Heart left ventricle (tissue), 16 donors: ENCODE data around the gene KCNK2. TPM values are rescaled to one million over a fixed set of nuclear protein-coding genes. Genes with fewer than 3 reads are reported as not detected.

Source experiments
- ATAC-seq, 4 donors: fragments of 200-7000 bp; cut with Tn5 transposase; one replicate each; pipeline ENCODE4 v1.9.1; 2020 to 2022; ENCODE audit warnings: moderate library complexity in 4 of 4, mild to moderate bottlenecking in 3 of 4, moderate number of reproducible peaks in 1 of 4
- DNase-seq, 5 donors: peaks; one replicate each; pipeline ENCODE4 v3.0.0-alpha.2; 2020
- H3K27ac ChIP-seq, 12 donors: fragments of 200-600 bp; sonication (generic) in 4 of 12; one replicate each; pipeline versions ENCODE4 v1.5.0 to v1.8.0; 2016 to 2022; ENCODE audit warnings: mild to moderate bottlenecking in 2 of 12
- H3K27me3 ChIP-seq, 9 donors: fragments of 200-600 bp; sonication (generic) in 2 of 9; one replicate each; pipeline versions ENCODE4 v1.5.1 to v1.8.0; 2016 to 2022; ENCODE audit warnings: mild to moderate bottlenecking in 3 of 9
- H3K36me3 ChIP-seq, 9 donors: fragments of 200-600 bp; sonication (generic) in 2 of 9; one replicate each; pipeline versions ENCODE4 v1.5.0 to v1.8.0; 2018 to 2022; ENCODE audit warnings: mild to moderate bottlenecking in 2 of 9
- H3K4me1 ChIP-seq, 12 donors: fragments of 200-600 bp; sonication (generic) in 4 of 12; one replicate each; pipeline versions ENCODE4 v1.5.0 to v1.8.0; 2016 to 2022; ENCODE audit warnings: mild to moderate bottlenecking in 3 of 12
- H3K4me3 ChIP-seq, 12 donors: fragments of 200-600 bp; sonication (generic) in 4 of 12; one replicate each; pipeline versions ENCODE4 v1.5.0 to v1.8.0; 2017 to 2022; ENCODE audit warnings: mild to moderate bottlenecking in 9 of 12, moderate library complexity in 4 of 12
- H3K9me3 ChIP-seq, 12 donors: fragments of 200-600 bp; sonication (generic) in 4 of 12; one replicate each; pipeline versions ENCODE4 v1.5.0 to v1.8.0; 2016 to 2022; ENCODE audit warnings: mild to moderate bottlenecking in 1 of 12
- POLR2A ChIP-seq, 2 donors: fragments of 450-650 bp; IDR thresholded peaks; one replicate each; pipeline ENCODE4 v1.6.1; 2017; ENCODE audit warnings: antibody characterized with exemption in 2 of 2, mild to moderate bottlenecking in 2 of 2, moderate library complexity in 2 of 2
- WGBS, 4 donors: extraction: QIAGEN DNeasy Blood & Tissue Kit in 2 of 4; methylation state at CpG; one replicate each; pipeline versions ENCODE4 v1.1.5 to v1.1.7; 2013 to 2018; 5-methylcytosine and 5-hydroxymethylcytosine counted together
- intact Hi-C, 10 donors: fragments of 100-400 bp; cut with DNase I; formaldehyde crosslinking; loops; one replicate each; pipeline versions ENCODE4 v1.11.1 to v1.14.2; 2022
- polyA plus RNA-seq, 2 donors: library from polyadenylated mRNA; stranded (reverse); fragments of 200-250 nt; gene quantifications; one replicate each; pipeline ENCODE4 v1.2.3, GENCODE V29; 2013
- total RNA-seq, 9 donors: library from RNA; depleted of rRNA in 2 of 9; stranded (reverse); fragments of >200 nt in 2 of 9; fragmentation: NEBNext Ultra II Directional in 3 of 9; extraction: Animal tissue kit (Norgen Biotek cat#: 25700) in 3 of 9; gene quantifications; one replicate each; pipeline versions ENCODE4 v1.1.0 to v1.2.4, GENCODE V29; 2016 to 2023
- TF ChIP-seq, protein P1 (sequence below), 12 donors: fragments of 200-600 bp; sonication (generic) in 4 of 12; IDR thresholded peaks; one replicate each; pipeline versions ENCODE4 v1.5.0 to v1.8.0; 2018 to 2022; ENCODE audit warnings: antibody characterized with exemption in 12 of 12, mild to moderate bottlenecking in 5 of 12
- donor health status: ischemic (EF 13 %, LVEDD 7.1; RV severe dilation, severe dysfunction).
- donor health status: healthy with polysubstance abuse.
- donor health status: DM: no; HTN: yes; CAD: no.
- donor health status: DM: no; HTN: no; CAD: no.
- donor health status: ischemic (EF 25% LVEDD 6.9; RV normal size, moderate dysfunction).
- donor health status: ischemic (EF 25% LVEDD 5.7; RV mildly dilated, moderate dysfunction).
- donor health status: healthy.
- donor health status: DM: yes; HTN: yes; CAD: no.
- donor health status: ischemic (EF 35%, LVEDD 5.7; RV mildly dilated, moderate dysfunction).
- donor health status: nonischemic (EF 11% LVEDD 7.7; RV severe dilation, severe dysfunction).
- donor health status: DM: yes; HTN: yes; CAD: no.
- donor health status: PGD.
- donor health status: ischemic (EF 29% LVEDD 5.4; RV normal size, mild dysfunction).
- donor health status: nonischemic (EF 23%, LVEDD 6.1; RV moderate dilation, normal function).

KCNK2 gene
- total and polyA plus RNA-seq, 11 donors: 0.04 to 1.3 (median 0.21) TPM; not detected in 3

DNA sequence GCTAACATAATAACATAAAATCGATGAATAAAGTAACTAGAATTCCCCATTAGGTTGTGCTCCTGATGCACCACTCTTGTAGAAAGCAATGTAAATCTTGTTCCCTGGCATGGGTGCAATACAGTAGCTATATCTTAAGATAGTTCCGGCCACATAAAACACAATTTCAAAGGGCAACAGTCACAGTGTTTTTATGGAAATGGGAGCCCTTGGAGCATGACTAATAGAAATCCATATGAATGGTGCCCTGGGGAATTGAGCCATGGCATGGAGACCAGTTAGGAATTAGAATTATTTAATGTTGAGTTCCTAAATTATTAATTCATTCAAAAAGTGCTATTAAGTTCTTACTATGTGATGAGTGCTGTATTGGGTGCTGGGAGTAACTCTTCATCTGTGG is 118.7 kb downstream of the KCNK2 start:
- intact Hi-C loops: no loop called here
- no peaks in the 10 kb centered on the region for H3K4me1 ChIP-seq
- no peak for ATAC-seq
- WGBS, 4 donors: 86 to 91% (median 87%) methylated on average over 2 of the region's 2 CpGs
- H3K4me3 ChIP-seq: no peak overlapping the region
- no peak overlapping the region for H3K27ac ChIP-seq
- no peaks in the 10 kb centered on the region for H3K27me3 ChIP-seq
- H3K9me3 ChIP-seq: no peaks in the 10 kb centered on the region
- no peak for TF ChIP-seq POLR2A (IDR thresholded peaks at IDR 0.05)
- TF ChIP-seq, protein P1, sequence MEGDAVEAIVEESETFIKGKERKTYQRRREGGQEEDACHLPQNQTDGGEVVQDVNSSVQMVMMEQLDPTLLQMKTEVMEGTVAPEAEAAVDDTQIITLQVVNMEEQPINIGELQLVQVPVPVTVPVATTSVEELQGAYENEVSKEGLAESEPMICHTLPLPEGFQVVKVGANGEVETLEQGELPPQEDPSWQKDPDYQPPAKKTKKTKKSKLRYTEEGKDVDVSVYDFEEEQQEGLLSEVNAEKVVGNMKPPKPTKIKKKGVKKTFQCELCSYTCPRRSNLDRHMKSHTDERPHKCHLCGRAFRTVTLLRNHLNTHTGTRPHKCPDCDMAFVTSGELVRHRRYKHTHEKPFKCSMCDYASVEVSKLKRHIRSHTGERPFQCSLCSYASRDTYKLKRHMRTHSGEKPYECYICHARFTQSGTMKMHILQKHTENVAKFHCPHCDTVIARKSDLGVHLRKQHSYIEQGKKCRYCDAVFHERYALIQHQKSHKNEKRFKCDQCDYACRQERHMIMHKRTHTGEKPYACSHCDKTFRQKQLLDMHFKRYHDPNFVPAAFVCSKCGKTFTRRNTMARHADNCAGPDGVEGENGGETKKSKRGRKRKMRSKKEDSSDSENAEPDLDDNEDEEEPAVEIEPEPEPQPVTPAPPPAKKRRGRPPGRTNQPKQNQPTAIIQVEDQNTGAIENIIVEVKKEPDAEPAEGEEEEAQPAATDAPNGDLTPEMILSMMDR (IDR thresholded peaks at IDR 0.05): no peak
- no peaks in the 10 kb centered on the region for H3K36me3 ChIP-seq
- DNase-seq: no peak

DNA sequence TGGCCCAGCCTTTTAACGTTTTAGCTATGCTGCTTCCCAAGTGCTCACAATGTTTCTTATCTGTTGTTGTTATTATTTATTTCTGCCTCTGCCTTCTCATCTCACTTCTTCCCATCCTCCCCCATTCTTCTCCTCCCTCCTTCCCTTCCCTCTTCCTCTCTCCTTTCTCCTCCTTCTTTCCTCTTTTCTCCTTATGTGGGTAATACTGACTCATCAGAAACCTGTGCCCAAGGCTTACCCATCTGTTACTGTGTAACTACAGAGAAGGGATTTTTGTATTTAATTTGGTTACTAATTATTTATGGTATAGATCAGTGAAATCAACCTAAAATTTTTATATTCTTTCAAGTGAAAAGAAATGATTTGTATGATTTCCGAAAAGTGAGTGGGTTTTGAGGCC is 120.3 kb downstream of the KCNK2 start:
- no peak for ATAC-seq
- Histone ChIP-seq H3K27me3 (no peaks in the 10 kb centered on the region), H3K9me3 (no peaks in the 10 kb centered on the region), H3K4me1 (no peaks in the 10 kb centered on the region), H3K36me3 (no peaks in the 10 kb centered on the region), H3K27ac (no peak overlapping the region), H3K4me3 (no peak overlapping the region)
- TF ChIP-seq, protein P1 (IDR thresholded peaks at IDR 0.05): no peak
- no peak for TF ChIP-seq POLR2A (IDR thresholded peaks at IDR 0.05)
- no peak for DNase-seq
- 78 to 83% (median 79%) methylated on average over 2 of the region's 2 CpGs for WGBS, 4 donors
- intact Hi-C loops: no loop called here

DNA sequence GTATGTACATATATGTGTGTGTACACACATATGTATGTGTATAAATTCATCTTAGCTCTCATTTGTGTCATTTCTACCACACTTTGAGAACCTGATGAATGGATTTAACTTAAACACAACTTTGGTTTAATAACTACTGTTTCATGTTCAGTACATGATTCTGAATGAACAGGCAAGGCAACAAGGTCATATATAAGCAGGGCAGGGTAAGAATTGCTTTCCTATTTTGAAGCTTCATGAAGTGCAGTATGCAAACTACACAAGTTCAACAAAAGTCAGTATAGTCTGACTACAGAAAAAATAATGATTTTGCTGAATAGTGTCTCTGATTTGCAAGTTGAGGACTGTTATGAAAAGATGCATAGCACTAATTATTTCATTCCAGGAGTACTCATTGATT is 127.6 kb downstream of the KCNK2 start:
- Histone ChIP-seq H3K4me1 (no peaks in the 10 kb centered on the region), H3K4me3 (no peak overlapping the region), H3K27ac (no peak overlapping the region), H3K36me3 (no peaks in the 10 kb centered on the region), H3K27me3 (no peaks in the 10 kb centered on the region), H3K9me3 (no peaks in the 10 kb centered on the region)
- no peak for ATAC-seq
- DNase-seq: no peak
- intact Hi-C loops: no loop called here
- no peak for TF ChIP-seq POLR2A (IDR thresholded peaks at IDR 0.05)
- TF ChIP-seq, protein P1 (IDR thresholded peaks at IDR 0.05): no peak

DNA sequence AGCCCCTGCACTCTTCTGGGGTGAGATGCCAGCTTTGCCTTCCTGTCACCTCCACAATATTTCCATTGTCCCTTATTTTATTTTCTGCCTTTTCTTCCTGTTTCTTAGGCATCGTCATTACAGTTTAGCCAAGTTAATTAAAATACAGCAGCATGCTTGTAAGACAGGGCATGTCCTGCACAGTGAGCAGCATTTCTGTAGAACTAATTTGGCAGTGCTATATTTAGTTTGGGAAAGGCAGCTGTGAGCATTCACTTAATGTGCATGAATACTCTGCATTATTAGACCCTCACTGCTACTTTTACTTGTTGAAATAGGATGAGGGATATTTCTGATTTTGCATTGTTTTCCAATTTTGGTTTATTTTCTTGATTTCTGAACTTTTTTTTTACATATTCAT is 133.3 kb downstream of the KCNK2 start:
- TF ChIP-seq, protein P1 (IDR thresholded peaks at IDR 0.05): no peak
- no peak for TF ChIP-seq POLR2A (IDR thresholded peaks at IDR 0.05)
- DNase-seq (no peak), ATAC-seq (no peak)
- Histone ChIP-seq H3K27ac (no peak overlapping the region), H3K27me3 (no peaks in the 10 kb centered on the region), H3K36me3 (no peaks in the 10 kb centered on the region), H3K4me3 (no peak overlapping the region), H3K4me1 (no peaks in the 10 kb centered on the region), H3K9me3 (no peaks in the 10 kb centered on the region)
- WGBS, 4 donors: 21 to 45% (median 26%) methylated on average over 1 of the region's 1 CpG
- intact Hi-C loops: no loop called here
